ENCODE results near the gene STOM. TPM values are rescaled to one million over a fixed set of nuclear protein-coding genes. Genes with fewer than 3 reads are reported as not detected.

The STOM gene
- total and polyA plus RNA-seq, 2 of the 8 experiments (the other 6 are each of a cell fraction or from before 2014, with no cell fraction given), result 25.2 to 60.4 TPM

GRCh38 chr9:121326130-121326838 is 43.8 kb downstream of the STOM start:
- no peak overlapping the region for H2BK20ac ChIP-seq (ENCODE audit: low read length)
- no peak overlapping the region for H3K27ac ChIP-seq (ENCODE audit: low read depth, low read length)

More at GRCh38 chr9:121326130-121326838, 43.8 kb downstream of the STOM start:
- Histone ChIP-seq H3K23me2 (ENCODE audit: low read depth, low read length) (no peaks in the 10 kb centered on the region), H3K79me2 (ENCODE audit: control insufficient read depth in 1 of 2, insufficient read depth in 2 of 2, low read length in 2 of 2) (no peaks in the 10 kb centered on the region), H3K9ac (replicated peaks in 1 of 4; ENCODE audit: extremely low read depth in 1 of 4, low read depth in 3 of 4, low read length in 3 of 4) (no peak overlapping the region), H2AK5ac (ENCODE audit: low read depth, low read length) (no peak overlapping the region), H3K14ac (ENCODE audit: insufficient read length) (no peak overlapping the region), H3K18ac (ENCODE audit: extremely low read depth, low read length) (no peak overlapping the region), H3K4me2 (ENCODE audit: insufficient read depth in 1 of 2, low read depth in 2 of 2, low read length in 2 of 2) (no peak overlapping the region), H2BK5ac (ENCODE audit: low read depth, low read length) (no peak overlapping the region), H4K20me1 (replicated peaks in 1 of 2; ENCODE audit: control insufficient read depth in 1 of 2, insufficient read depth in 2 of 2, low read length in 2 of 2) (peaks cover 0 to 3% of the 10 kb centered on the region in 2 experiments), H4K5ac (ENCODE audit: insufficient read length, low read depth, low read length) (no peak overlapping the region), H4K8ac (ENCODE audit: extremely low read depth, insufficient read depth, low read length) (no peak overlapping the region), H2BK15ac (ENCODE audit: low read length) (no peak overlapping the region), H3K79me1 (ENCODE audit: low read depth, low read length) (no peaks in the 10 kb centered on the region), H2BK12ac (ENCODE audit: low read depth, low read length) (0 out of 2 replicates have a peak overlapping the region, but pooled peaks have one; percentile 10), H4K91ac (replicated peaks; ENCODE audit: insufficient read length, low read length) (no peak overlapping the region), H3K27me3 (replicated peaks in 1 of 4; ENCODE audit: control insufficient read depth in 3 of 4, extremely low read depth in 1 of 4, insufficient read depth in 3 of 4, low read length in 3 of 4) (no peaks in the 10 kb centered on the region), H3K9me3 (ENCODE audit: insufficient read depth in 2 of 2, low read depth in 1 of 2, low read length in 1 of 2) (no peaks in the 10 kb centered on the region), H3K4me1 (replicated peaks in 1 of 4; ENCODE audit: control insufficient read depth in 3 of 4, insufficient read depth in 4 of 4, low read length in 3 of 4) (no peaks in the 10 kb centered on the region), H3K36me3 (ENCODE audit: control insufficient read depth in 2 of 4, insufficient read depth in 4 of 4, low read length in 3 of 4) (peaks cover 0 to 8% (median 3%) of the 10 kb centered on the region in 4 experiments; a peak in 5 of 8 replicates), H3K56ac (replicated peaks; ENCODE audit: insufficient read length, low read depth, low read length) (no peak overlapping the region), H3K4ac (replicated peaks; ENCODE audit: insufficient read length, low read depth, low read length) (no peak overlapping the region), H3K4me3 (ENCODE audit: extremely low read depth in 1 of 4, insufficient read depth in 2 of 4, low read depth in 3 of 4, low read length in 4 of 4) (no peak overlapping the region), H3K23ac (ENCODE audit: insufficient read length) (no peak overlapping the region), H2BK120ac (replicated peaks; ENCODE audit: low read depth, low read length) (no peak overlapping the region), H2AFZ (ENCODE audit: low read length) (no peak overlapping the region)
- 94% methylated on average over 19 of the region's 19 CpGs; no CpG with 5 or more reads in 1 of the 2 experiments for WGBS, 2 experiments (ENCODE audit: extremely low coverage in 1 of 2, insufficient coverage in 1 of 2, insufficient read length in 1 of 2, insufficient replicate concordance in 2 of 2, low coverage in 1 of 2, low lambda C conversion rate in 2 of 2, missing lambda C conversion rate in 1 of 2)
- ChIA-PET POLR2A (ENCODE audit: partially characterized antibody) (no interaction called here), CTCF (ENCODE audit: partially characterized antibody) (interaction anchor here (1.0 to 1.4 kb wide), 3 partner anchors 48 to 113 kb away, joined by 4 to 7 read pairs (median 5); no protein-coding TSS in a partner anchor)
- DNase-seq (ENCODE audit: low read depth in 1 of 2, low spot score in 2 of 2) (no peak), FAIRE-seq (no peak)
- TF ChIP-seq CTBP2 (IDR thresholded peaks at IDR 0.05; ENCODE audit: borderline replicate concordance, insufficient read depth, insufficient read length, low read length) (no peak), MAX (IDR thresholded peaks at IDR 0.05) (no peak), TEAD4 (IDR thresholded peaks at IDR 0.05; ENCODE audit: low read depth, low read length) (peak; percentile 50; the same call in 1 of the 2 replicates), KDM5A (IDR thresholded peaks at IDR 0.05; ENCODE audit: low read length) (no peak)
- TF ChIP-seq, protein P1, sequence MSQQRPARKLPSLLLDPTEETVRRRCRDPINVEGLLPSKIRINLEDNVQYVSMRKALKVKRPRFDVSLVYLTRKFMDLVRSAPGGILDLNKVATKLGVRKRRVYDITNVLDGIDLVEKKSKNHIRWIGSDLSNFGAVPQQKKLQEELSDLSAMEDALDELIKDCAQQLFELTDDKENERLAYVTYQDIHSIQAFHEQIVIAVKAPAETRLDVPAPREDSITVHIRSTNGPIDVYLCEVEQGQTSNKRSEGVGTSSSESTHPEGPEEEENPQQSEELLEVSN (IDR thresholded peaks at IDR 0.05), result no peak
